RWPE2 (cell line): Measurements from ENCODE around the gene TPRA1.

Experiments used
- ATAC-seq: fragments of 200-7000 bp; cut with Tn5 transposase; 3 replicates; pipeline ENCODE4 v1.9.1; 2021; ENCODE audit warnings: low read depth
- DNase-seq: peaks from one replicate; pipeline ENCODE4 v3.0.0-alpha.2; 2020; ENCODE audit warnings: low spot score
- H3K27ac ChIP-seq: fragments of 450-650 bp; 2 replicates; pipeline ENCODE4 v1.5.1; 2017; ENCODE audit warnings: mild to moderate bottlenecking; ENCODE audit not compliant: poor library complexity, severe bottlenecking
- H3K27me3 ChIP-seq: fragments of 250-450 bp; sonication (Bioruptor Pico); 2 replicates; pipeline ENCODE4 v1.5.1; 2021; ENCODE audit warnings: mild to moderate bottlenecking, moderate library complexity; ENCODE audit not compliant: insufficient read depth, poor library complexity, severe bottlenecking
- H3K36me3 ChIP-seq: fragments of 250-450 bp; sonication (Bioruptor Pico); 2 replicates; pipeline ENCODE4 v1.5.1; 2020; ENCODE audit warnings: low read depth, mild to moderate bottlenecking, moderate library complexity
- H3K4me1 ChIP-seq: fragments of 250-450 bp; sonication (Bioruptor Pico); 2 replicates; pipeline ENCODE4 v1.5.1; 2021; ENCODE audit warnings: mild to moderate bottlenecking, moderate library complexity; ENCODE audit not compliant: insufficient read depth, poor library complexity, severe bottlenecking
- H3K4me3 ChIP-seq: fragments of 250-450 bp; sonication (Bioruptor Pico); 2 replicates; pipeline ENCODE4 v1.5.1; 2021; ENCODE audit warnings: mild to moderate bottlenecking, moderate library complexity; ENCODE audit not compliant: severe bottlenecking
- H3K9me3 ChIP-seq: fragments of 250-450 bp; sonication (Bioruptor Pico); 2 replicates; pipeline ENCODE4 v1.5.1; 2021; ENCODE audit warnings: mild to moderate bottlenecking, moderate library complexity; ENCODE audit not compliant: severe bottlenecking
- TF ChIP-seq, protein P1 (sequence below): fragments of 450-650 bp; IDR thresholded peaks from one replicate; pipeline ENCODE4 v1.5.1; 2017; ENCODE audit warnings: mild to moderate bottlenecking, moderate library complexity; ENCODE audit not compliant: poor library complexity, severe bottlenecking

Gene TPRA1

DNA sequence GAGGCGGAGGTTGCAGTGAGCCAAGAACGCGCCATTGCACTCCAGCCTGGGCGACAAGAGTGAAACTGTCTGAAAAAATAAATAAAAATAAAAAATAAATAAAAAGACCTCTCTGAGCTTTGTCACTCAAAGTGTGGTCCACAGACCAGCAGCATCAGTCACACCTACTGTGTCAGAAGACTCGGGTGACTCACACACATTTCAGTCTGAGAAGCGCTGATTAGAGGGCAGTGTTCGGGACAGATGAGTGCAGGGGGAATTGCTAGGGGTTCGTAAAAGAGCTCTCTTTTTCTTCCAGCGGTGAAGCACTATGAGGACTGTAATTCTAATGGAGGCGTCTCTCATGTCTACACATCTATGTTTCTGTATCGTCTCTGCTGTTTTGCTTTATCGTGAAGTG lies 44.1 kb upstream of the TPRA1 start:
- TF ChIP-seq, protein P1, sequence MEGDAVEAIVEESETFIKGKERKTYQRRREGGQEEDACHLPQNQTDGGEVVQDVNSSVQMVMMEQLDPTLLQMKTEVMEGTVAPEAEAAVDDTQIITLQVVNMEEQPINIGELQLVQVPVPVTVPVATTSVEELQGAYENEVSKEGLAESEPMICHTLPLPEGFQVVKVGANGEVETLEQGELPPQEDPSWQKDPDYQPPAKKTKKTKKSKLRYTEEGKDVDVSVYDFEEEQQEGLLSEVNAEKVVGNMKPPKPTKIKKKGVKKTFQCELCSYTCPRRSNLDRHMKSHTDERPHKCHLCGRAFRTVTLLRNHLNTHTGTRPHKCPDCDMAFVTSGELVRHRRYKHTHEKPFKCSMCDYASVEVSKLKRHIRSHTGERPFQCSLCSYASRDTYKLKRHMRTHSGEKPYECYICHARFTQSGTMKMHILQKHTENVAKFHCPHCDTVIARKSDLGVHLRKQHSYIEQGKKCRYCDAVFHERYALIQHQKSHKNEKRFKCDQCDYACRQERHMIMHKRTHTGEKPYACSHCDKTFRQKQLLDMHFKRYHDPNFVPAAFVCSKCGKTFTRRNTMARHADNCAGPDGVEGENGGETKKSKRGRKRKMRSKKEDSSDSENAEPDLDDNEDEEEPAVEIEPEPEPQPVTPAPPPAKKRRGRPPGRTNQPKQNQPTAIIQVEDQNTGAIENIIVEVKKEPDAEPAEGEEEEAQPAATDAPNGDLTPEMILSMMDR: no peak
- ATAC-seq: no peak
- no peak overlapping the region for H3K27ac ChIP-seq
- no peak overlapping the region for H3K4me3 ChIP-seq
- no peaks in the 10 kb centered on the region for H3K27me3 ChIP-seq
- H3K36me3 ChIP-seq: no peaks in the 10 kb centered on the region
- H3K4me1 ChIP-seq: no peaks in the 10 kb centered on the region
- H3K9me3 ChIP-seq: no peaks in the 10 kb centered on the region
- no peak for DNase-seq

DNA sequence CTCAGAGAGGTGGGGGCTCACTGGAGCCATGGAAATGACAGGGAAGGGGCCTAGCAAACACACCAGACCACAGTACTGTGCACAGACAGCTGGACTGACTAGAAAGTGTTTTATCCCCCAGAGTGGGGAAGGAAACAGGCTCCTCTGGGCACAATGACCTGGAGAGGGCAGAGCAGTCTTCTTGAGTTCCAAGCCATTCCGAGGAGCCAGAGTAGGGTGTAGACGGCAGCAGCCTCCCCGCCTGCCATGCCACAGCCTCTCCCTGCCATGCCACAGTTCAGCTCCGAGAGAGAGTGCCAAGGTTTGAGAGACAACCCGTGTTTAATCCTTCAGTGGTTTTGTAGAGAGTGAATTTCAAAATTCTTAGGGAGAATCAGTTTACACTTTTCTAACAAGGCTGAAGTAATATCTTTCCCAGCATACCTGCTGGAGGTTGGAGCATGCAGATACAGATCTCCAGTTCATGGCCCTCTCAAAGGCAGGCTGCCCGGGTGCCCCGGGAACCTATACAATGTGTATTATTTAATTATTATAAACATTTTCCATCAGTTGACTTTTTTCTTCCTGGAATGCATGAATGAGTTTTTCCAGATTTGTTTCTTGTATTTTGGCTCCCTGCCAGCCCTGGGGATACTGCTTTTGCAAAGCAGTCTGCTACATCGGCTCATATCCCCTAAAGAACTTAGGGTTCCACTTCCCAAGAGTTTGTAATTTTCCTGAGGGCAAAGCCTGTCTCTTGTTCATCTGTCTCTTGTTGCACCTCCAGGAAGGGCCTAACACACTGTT lies 41.7 kb upstream of the TPRA1 start:
- DNase-seq: no peak

DNA sequence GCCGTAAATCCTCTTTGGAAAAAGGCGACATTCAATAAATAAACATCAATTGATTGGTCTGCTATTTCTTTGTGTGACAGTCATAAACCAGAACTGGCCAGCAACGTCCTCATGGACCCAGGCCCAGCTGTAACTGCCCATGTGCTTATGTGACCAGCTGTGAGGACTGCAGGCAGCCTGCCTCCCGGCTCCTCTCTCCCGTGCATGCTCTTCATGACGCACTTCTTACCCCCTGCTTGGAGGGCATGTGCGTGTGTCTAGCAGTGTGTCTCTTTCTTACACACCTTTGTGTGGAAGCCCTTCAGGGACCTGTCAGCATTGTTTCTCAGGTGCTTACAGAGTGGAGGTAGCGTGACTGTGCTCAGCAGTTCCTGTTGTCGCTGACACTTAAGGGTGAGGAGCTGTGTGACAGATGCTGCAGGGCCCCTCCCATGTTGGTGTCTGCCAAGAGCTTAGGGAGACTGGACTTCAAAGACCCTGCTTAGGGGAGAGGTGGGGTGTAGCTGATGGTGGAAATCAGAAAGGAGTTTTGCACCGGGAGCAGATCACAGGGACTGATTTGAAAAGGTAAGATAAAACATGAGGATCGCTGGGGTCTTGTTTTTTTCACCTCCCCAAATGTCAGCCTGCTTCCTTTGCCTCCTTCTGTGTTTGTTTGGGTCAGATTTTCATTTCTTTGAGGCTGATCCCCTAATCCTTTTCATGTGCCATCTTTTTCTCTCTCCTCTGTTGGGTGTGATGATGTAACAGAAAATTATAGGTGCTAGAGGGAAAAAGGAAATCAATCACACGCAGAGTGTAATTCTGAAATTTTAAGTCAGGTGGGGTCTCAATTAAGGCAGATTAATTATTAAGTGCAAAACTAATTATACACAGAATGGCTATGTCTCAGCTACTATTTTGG lies 40.5 kb upstream of the TPRA1 start:
- TF ChIP-seq, protein P1: no peak
- Histone ChIP-seq H3K4me1 (no peaks in the 10 kb centered on the region), H3K36me3 (no peaks in the 10 kb centered on the region), H3K4me3 (no peak overlapping the region), H3K27me3 (peaks cover 12% of the 10 kb centered on the region), H3K27ac (no peak overlapping the region), H3K9me3 (no peaks in the 10 kb centered on the region)
- no peak for DNase-seq
- ATAC-seq: no peak

More for the DNA sequence above, 41.7 kb upstream of the TPRA1 start:
- TF ChIP-seq, protein P1: no peak
- Histone ChIP-seq H3K4me1 (no peaks in the 10 kb centered on the region), H3K9me3 (no peaks in the 10 kb centered on the region), H3K4me3 (no peak overlapping the region), H3K36me3 (no peaks in the 10 kb centered on the region), H3K27me3 (peaks cover 11% of the 10 kb centered on the region), H3K27ac (no peak overlapping the region)
- no peak for ATAC-seq

DNA sequence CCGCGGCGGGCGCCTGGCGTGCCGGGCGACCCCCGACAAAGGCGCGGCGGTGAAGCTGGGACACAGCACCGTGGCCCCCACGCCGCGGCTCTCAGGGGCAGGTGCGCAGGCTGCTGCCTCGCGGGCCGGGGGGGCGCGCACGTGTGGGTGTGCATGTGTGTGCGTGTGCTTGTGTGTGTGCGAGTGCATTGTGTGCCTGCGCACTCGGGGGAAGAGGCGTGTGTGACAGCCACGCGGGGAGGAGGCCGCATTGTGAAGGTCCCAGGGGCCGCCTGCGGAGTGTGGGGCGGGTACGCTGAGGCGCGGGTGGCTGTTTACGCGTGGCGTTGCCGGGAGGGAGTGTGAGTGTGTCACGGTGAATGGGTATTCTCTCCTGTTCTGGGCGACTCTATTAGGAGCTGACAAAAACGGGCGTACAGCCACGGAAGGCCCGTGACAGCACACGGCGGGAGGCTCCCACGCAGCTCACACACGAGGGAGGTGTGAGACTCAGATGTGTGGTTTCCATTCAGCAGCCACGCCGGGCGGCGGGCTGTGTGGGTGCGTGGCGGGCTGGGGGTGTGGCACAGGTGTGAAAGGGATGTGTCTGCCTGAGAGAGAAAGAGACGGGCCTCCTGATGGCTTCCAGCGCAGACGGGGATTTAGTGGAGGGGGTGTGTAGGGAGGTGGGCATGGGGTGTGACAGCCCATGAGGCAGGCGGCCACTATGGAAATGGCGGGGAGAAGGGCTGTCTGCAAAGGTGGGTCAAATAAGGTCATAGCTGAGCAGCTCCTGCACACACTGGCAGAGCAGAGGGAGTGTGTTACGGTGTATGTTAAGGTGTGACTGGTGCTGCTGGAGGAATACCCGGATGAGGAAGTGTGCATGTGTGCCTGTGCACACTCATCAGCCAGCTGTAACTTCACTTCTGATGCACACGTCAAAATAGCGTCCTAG lies 39.2 kb upstream of the TPRA1 start:
- peaks cover 12% of the 10 kb centered on the region for H3K27me3 ChIP-seq
- H3K4me1 ChIP-seq: no peaks in the 10 kb centered on the region
- H3K9me3 ChIP-seq: no peaks in the 10 kb centered on the region
- no peaks in the 10 kb centered on the region for H3K36me3 ChIP-seq
- TF ChIP-seq, protein P1: no peak
- no peak overlapping the region for H3K27ac ChIP-seq
- ATAC-seq (no peak), DNase-seq (no peak)
- peak overlapping the region; percentile 64 for H3K4me3 ChIP-seq
